Upper lobe of left lung (tissue), 4 donors: ENCODE data around the gene MACROD1.

Source experiments
- EP300 ChIP-seq, 4 donors: sonication (generic); formaldehyde crosslinking; IDR thresholded peaks; one replicate each; pipeline ENCODE4 v1.5.1; 2017; ENCODE audit warnings: antibody characterized with exemption in 4 of 4, control low read depth in 2 of 4
- POLR2A ChIP-seq, 4 donors: fragments of 450-650 bp; IDR thresholded peaks; one replicate each; pipeline ENCODE4 v1.5.1; 2016 to 2017; ENCODE audit warnings: antibody characterized with exemption in 4 of 4, mild to moderate bottlenecking in 2 of 4
- POLR2AphosphoS5 ChIP-seq, 2 donors: sonication (generic); formaldehyde crosslinking; IDR thresholded peaks; one replicate each; pipeline ENCODE4 v1.5.1; 2017; ENCODE audit warnings: antibody characterized with exemption in 2 of 2
- TF ChIP-seq, protein P1 (sequence below), 6 experiments: fragments of 450-650 bp in 4 of 6; fragments of 200-600 bp in 2 of 6; sonication (generic) in 2 of 6; IDR thresholded peaks; one replicate each; pipeline ENCODE4 v1.5.1; 2016 to 2019; ENCODE audit warnings: antibody characterized with exemption in 6 of 6

DNA sequence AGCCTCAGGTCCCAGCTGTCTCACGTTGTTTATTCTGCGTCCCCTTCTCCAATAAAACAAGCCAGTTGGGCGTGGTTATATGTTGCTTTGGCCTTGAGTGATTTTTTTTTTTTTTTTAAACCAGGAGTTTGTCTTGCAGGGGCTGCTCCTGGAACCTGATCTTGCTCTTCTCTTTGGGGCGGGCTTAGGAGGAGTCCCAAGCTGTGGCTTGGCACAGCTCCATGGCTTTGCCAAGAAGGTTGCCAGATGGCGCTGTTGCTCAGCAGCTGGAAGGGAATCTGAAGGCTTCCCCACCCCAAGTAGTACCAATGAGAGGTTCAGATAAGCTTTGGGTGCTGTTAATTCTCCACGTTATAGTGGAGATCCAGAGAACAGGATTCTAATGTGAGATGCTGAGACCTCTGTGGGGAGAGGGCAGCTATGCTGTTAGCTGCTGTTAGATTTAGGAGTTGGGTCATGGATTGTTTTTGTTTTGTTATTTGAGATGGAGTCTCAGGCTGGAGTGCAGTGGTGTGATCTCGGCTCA, 38.6 kb upstream of the MACROD1 start:
- TF ChIP-seq POLR2A (IDR thresholded peaks at IDR 0.05) (no peak), EP300 (IDR thresholded peaks at IDR 0.05) (no peak), POLR2AphosphoS5 (IDR thresholded peaks at IDR 0.05) (peak; percentile 56 to 64)
- TF ChIP-seq, protein P1, sequence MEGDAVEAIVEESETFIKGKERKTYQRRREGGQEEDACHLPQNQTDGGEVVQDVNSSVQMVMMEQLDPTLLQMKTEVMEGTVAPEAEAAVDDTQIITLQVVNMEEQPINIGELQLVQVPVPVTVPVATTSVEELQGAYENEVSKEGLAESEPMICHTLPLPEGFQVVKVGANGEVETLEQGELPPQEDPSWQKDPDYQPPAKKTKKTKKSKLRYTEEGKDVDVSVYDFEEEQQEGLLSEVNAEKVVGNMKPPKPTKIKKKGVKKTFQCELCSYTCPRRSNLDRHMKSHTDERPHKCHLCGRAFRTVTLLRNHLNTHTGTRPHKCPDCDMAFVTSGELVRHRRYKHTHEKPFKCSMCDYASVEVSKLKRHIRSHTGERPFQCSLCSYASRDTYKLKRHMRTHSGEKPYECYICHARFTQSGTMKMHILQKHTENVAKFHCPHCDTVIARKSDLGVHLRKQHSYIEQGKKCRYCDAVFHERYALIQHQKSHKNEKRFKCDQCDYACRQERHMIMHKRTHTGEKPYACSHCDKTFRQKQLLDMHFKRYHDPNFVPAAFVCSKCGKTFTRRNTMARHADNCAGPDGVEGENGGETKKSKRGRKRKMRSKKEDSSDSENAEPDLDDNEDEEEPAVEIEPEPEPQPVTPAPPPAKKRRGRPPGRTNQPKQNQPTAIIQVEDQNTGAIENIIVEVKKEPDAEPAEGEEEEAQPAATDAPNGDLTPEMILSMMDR (IDR thresholded peaks at IDR 0.05) = peak; percentile 66 to 88 (median 71)
